MM.1S (cell line): ENCODE measurements around the gene PSIP1.

Source experiments
- DNase-seq: peaks from one replicate; pipeline ENCODE4 v3.0.0-alpha.2; 2015
- H2AFZ ChIP-seq: fragments of 300-600 bp; sonication (generic); 2 replicates; pipeline ENCODE4 v1.6.0; 2016; ENCODE audit warnings: antibody characterized with exemption, low read length
- H3F3A ChIP-seq: fragments of 300-600 bp; sonication (generic); 2 replicates; pipeline ENCODE4 v1.6.1; 2016; ENCODE audit warnings: mild to moderate bottlenecking, antibody characterized with exemption, low read length, moderate library complexity, mixed read lengths; ENCODE audit not compliant: insufficient read depth
- H3K27ac ChIP-seq: fragments of 300-600 bp; sonication (generic); 2 replicates; pipeline ENCODE4 v1.5.1; 2016; ENCODE audit warnings: mild to moderate bottlenecking, low read length
- H3K27me3 ChIP-seq: fragments of 300-600 bp; sonication (generic); replicated peaks from 2 replicates; pipeline ENCODE4 v1.6.0; 2016; ENCODE audit warnings: low read length; ENCODE audit not compliant: insufficient read depth
- H3K36me3 ChIP-seq: fragments of 300-600 bp; sonication (generic); replicated peaks from 2 replicates; pipeline ENCODE4 v1.6.1; 2016; ENCODE audit warnings: mild to moderate bottlenecking, low read length, mixed read lengths; ENCODE audit not compliant: insufficient read depth
- H3K4me1 ChIP-seq: fragments of 300-600 bp; sonication (generic); 2 replicates; pipeline ENCODE4 v1.6.1; 2016; ENCODE audit warnings: low read length, mixed read lengths
- H3K4me2 ChIP-seq: fragments of 300-600 bp; sonication (generic); 2 replicates; pipeline ENCODE4 v1.6.0; 2016; ENCODE audit warnings: low read depth, low read length
- H3K4me3 ChIP-seq: fragments of 300-600 bp; sonication (generic); 2 replicates; pipeline ENCODE4 v1.5.1; 2016; ENCODE audit warnings: low read length, mixed read lengths
- H3K79me2 ChIP-seq: fragments of 300-600 bp; sonication (generic); 2 replicates; pipeline ENCODE4 v1.6.1; 2016; ENCODE audit warnings: mixed run types, low read length, mixed read lengths
- H3K9ac ChIP-seq: fragments of 300-600 bp; sonication (generic); 2 replicates; pipeline ENCODE4 v1.6.1; 2016; ENCODE audit warnings: low read length, mixed read lengths
- H3K9me2 ChIP-seq: fragments of 300-600 bp; sonication (generic); replicated peaks from 2 replicates; pipeline ENCODE4 v1.6.1; 2016; ENCODE audit warnings: mild to moderate bottlenecking, low read length, mixed read lengths; ENCODE audit not compliant: insufficient read depth
- H3K9me3 ChIP-seq: fragments of 300-600 bp; sonication (generic); replicated peaks from 2 replicates; pipeline ENCODE4 v1.6.1; 2016; ENCODE audit warnings: mild to moderate bottlenecking, low read length, mixed read lengths; ENCODE audit not compliant: insufficient read depth
- H4K20me1 ChIP-seq: fragments of 300-600 bp; sonication (generic); 2 replicates; pipeline ENCODE4 v1.6.1; 2016; ENCODE audit warnings: mild to moderate bottlenecking, low read length, moderate library complexity, mixed read lengths; ENCODE audit not compliant: insufficient read depth
- CTCF ChIP-seq: fragments of 300-600 bp; sonication (generic); IDR thresholded peaks from 2 replicates; pipeline ENCODE4 v1.5.1; 2016; ENCODE audit warnings: antibody characterized with exemption, low read length, mixed read lengths
- EZH2 ChIP-seq: fragments of 300-600 bp; sonication (generic); optimal IDR thresholded peaks from 2 replicates; pipeline ENCODE3; 2017; ENCODE audit warnings: low read depth, mild to moderate bottlenecking, antibody characterized with exemption, low read length, mixed read lengths
- EZH2phosphoT487 ChIP-seq: fragments of 300-600 bp; sonication (generic); IDR thresholded peaks from 2 replicates; pipeline ENCODE4 v1.6.1; 2018; ENCODE audit warnings: antibody characterized with exemption, low read length

The PSIP1 gene

GRCh38 chr9:15421990-15422371 is 88.8 kb downstream of the PSIP1 start:
- no peaks in the 10 kb centered on the region for H3K27me3 ChIP-seq
- no peaks in the 10 kb centered on the region for H3F3A ChIP-seq
- DNase-seq = no peak
- H3K9me2 ChIP-seq = no peaks in the 10 kb centered on the region
- 0 out of 2 replicates have a peak, but pooled peaks cover 3% of the 10 kb centered on the region for H3K4me1 ChIP-seq
- H2AFZ ChIP-seq = peak overlapping the region; percentile 78
- H3K9me3 ChIP-seq = no peaks in the 10 kb centered on the region
- no peaks in the 10 kb centered on the region for H4K20me1 ChIP-seq
- no peaks in the 10 kb centered on the region for H3K36me3 ChIP-seq
- H3K27ac ChIP-seq = no peak overlapping the region
- H3K79me2 ChIP-seq = peaks cover 34% of the 10 kb centered on the region
- H3K4me2 ChIP-seq = peak overlapping the region; percentile 62
- no peak overlapping the region for H3K9ac ChIP-seq
- H3K4me3 ChIP-seq = peak overlapping the region; percentile 83; the same call in 1 of the 2 replicates
- no peak for TF ChIP-seq CTCF
- no peak for TF ChIP-seq EZH2phosphoT487
- no peak for TF ChIP-seq EZH2

- H4K20me1 ChIP-seq = no peaks in the 10 kb centered on the region
- no peaks in the 10 kb centered on the region for H3K36me3 ChIP-seq
- H3F3A ChIP-seq = no peaks in the 10 kb centered on the region
- no peak overlapping the region for H3K4me2 ChIP-seq
- no peak overlapping the region for H3K4me3 ChIP-seq
- H3K9me2 ChIP-seq = no peaks in the 10 kb centered on the region
- H2AFZ ChIP-seq = no peak overlapping the region
- no peak overlapping the region for H3K27ac ChIP-seq
- H3K27me3 ChIP-seq = no peaks in the 10 kb centered on the region
- H3K79me2 ChIP-seq = peaks cover 32% of the 10 kb centered on the region
- TF ChIP-seq EZH2phosphoT487 (no peak), EZH2 (no peak), CTCF (no peak)
- 0 out of 2 replicates have a peak, but pooled peaks cover 3% of the 10 kb centered on the region for H3K4me1 ChIP-seq
- H3K9me3 ChIP-seq = no peaks in the 10 kb centered on the region
- DNase-seq = no peak
- H3K9ac ChIP-seq = no peak overlapping the region
These were observed 89.2 kb downstream of the PSIP1 start for GRCh38 chr9:15421532-15421931.

GRCh38 chr9:15420796-15421195 is 90.0 kb downstream of the PSIP1 start:
- Histone ChIP-seq H2AFZ (no peak overlapping the region), H3K4me2 (no peak overlapping the region), H3K4me1 (0 out of 2 replicates have a peak, but pooled peaks cover 3% of the 10 kb centered on the region), H4K20me1 (no peaks in the 10 kb centered on the region), H3K9me2 (no peaks in the 10 kb centered on the region), H3K79me2 (peaks cover 27% of the 10 kb centered on the region), H3K9ac (no peak overlapping the region), H3K36me3 (no peaks in the 10 kb centered on the region), H3K4me3 (no peak overlapping the region), H3K27me3 (no peaks in the 10 kb centered on the region), H3K9me3 (no peaks in the 10 kb centered on the region), H3K27ac (no peak overlapping the region), H3F3A (no peaks in the 10 kb centered on the region)
- DNase-seq = no peak
- TF ChIP-seq EZH2phosphoT487 (no peak), EZH2 (no peak), CTCF (no peak)
